Lung (tissue), 12 donors: Measurements from ENCODE around the gene CLPTM1L. TPM values are rescaled to one million over a fixed set of nuclear protein-coding genes. Genes with fewer than 3 reads are reported as not detected.

Experiments
- ATAC-seq: fragments of 200-7000 bp; cut with Tn5 transposase; one replicate; pipeline ENCODE4 v1.9.1; 2020; ENCODE audit warnings: moderate number of reproducible peaks; ENCODE audit not compliant: insufficient read depth, low FRiP score
- DNase-seq, 3 donors: peaks; one replicate each; pipeline ENCODE4 v3.0.0-alpha.2; 2013 to 2017
- H3K27ac ChIP-seq, 2 donors: one replicate each; pipeline ENCODE4 v1.5.1; 2013; ENCODE audit warnings: mild to moderate bottlenecking in 2 of 2, moderate library complexity in 2 of 2, control low read depth in 1 of 2, inconsistent platforms in 1 of 2, low read depth in 1 of 2, low read length in 1 of 2
- H3K27me3 ChIP-seq, 3 donors: one replicate each; pipeline ENCODE4 v1.5.1; 2013; ENCODE audit warnings: low read length in 2 of 3; ENCODE audit not compliant: control insufficient read depth in 3 of 3, insufficient read depth in 3 of 3
- H3K36me3 ChIP-seq, 4 donors: one replicate each; pipeline ENCODE4 v1.5.1; 2013; ENCODE audit warnings: low read length in 4 of 4, mild to moderate bottlenecking in 1 of 4, moderate library complexity in 1 of 4; ENCODE audit not compliant: control insufficient read depth in 4 of 4, insufficient read depth in 4 of 4
- H3K4me1 ChIP-seq, 5 donors: one replicate each; pipeline ENCODE4 v1.5.1; 2013; ENCODE audit warnings: low read length in 5 of 5, mild to moderate bottlenecking in 2 of 5, moderate library complexity in 1 of 5; ENCODE audit not compliant: control insufficient read depth in 5 of 5, insufficient read depth in 5 of 5
- H3K4me3 ChIP-seq: one replicate; pipeline ENCODE4 v1.5.1; 2013; ENCODE audit warnings: mild to moderate bottlenecking, control low read depth, moderate library complexity
- H3K9ac ChIP-seq, 2 donors: one replicate each; pipeline ENCODE4 v1.5.1; 2013; ENCODE audit warnings: low read length in 2 of 2, control low read depth in 1 of 2; ENCODE audit not compliant: insufficient read depth in 1 of 2
- H3K9me3 ChIP-seq, 4 donors: one replicate each; pipeline ENCODE4 v1.5.1; 2013; ENCODE audit warnings: low read length in 3 of 4, mild to moderate bottlenecking in 1 of 4, moderate library complexity in 1 of 4; ENCODE audit not compliant: control insufficient read depth in 4 of 4, insufficient read depth in 3 of 4
- WGBS, 2 donors: extraction: QIAGEN DNeasy Blood & Tissue Kit; methylation state at CpG; one replicate each; pipeline ENCODE4 v1.1.7; 2013; 5-methylcytosine and 5-hydroxymethylcytosine counted together
- polyA plus RNA-seq, 2 donors: library from polyadenylated mRNA; stranded (reverse); fragments of 200-250 nt; gene quantifications; one replicate each; pipeline ENCODE4 v1.2.1, GENCODE V29; 2013
- total RNA-seq, 2 donors: library from RNA; depleted of rRNA in 1 of 2; stranded (reverse); fragments of >200 nt in 1 of 2; gene quantifications; one replicate each; pipeline ENCODE4 v1.2.1, GENCODE V29; 2014 to 2021
- TF ChIP-seq, protein P1 (sequence below): IDR thresholded peaks from 2 replicates; pipeline ENCODE4 v1.5.1; 2012; ENCODE audit warnings: mild to moderate bottlenecking; ENCODE audit errors: control extremely low read depth, extremely low read depth
- donor health status: control.
- donor health status: control.
- donor health status: Bipolar disorder and iron deficiency.
- donor health status: healthy.
- donor health status: DM: yes; HTN: yes; CAD: no.

The CLPTM1L gene
- total and polyA plus RNA-seq, 4 donors: 79.0 to 153 (median 144) TPM

DNA sequence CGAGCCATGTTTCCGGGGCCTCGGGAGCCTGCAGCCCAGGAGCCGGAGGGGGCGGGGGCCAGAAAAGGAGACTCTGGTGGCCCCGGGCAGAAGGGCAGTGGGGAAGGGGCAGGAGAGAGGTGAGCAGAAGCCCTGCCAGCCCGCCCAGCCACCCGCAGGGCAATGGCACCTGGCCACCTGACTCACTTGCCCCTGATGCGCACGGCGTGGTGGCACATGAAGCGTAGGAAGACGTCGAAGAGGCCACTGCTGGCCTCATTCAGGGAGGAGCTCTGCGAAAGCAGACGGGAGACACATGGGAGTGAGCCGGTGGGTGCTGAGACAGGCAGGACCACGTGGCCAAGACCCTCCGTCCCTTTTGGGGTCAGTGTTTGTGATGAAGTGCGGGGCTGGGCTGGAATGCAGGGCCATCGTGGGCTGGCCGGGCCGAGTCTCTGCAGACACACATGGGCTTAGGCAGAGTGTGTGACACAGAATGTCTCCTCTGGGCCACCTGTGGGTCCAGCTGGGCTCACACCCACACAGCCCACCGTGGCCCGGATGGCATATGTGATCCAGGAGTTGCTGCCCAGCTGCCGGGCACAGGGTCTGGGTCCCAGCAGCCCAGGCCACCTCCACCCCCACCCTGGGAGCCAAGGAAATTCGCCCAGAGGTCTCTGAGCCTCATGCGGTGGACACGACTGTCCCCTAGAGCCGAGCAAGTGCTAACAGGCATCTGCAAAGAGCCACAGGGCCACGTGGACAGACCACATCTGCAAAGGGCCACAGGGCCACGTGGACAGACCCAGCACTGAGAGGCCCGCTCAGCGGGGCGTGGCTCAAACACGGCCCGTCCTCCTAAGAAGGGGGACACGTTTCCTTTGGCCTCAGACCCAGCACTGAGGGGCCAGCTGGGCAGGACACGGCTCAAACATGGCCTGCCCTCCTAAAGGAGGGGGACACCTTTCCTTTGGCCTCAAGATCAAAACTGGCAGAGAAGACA, 73.7 kb downstream of the CLPTM1L start:
- Histone ChIP-seq H3K4me3 (no peak overlapping the region), H3K27ac (no peak overlapping the region), H3K9ac (no peak overlapping the region), H3K36me3 (no peaks in the 10 kb centered on the region), H3K27me3 (no peaks in the 10 kb centered on the region), H3K4me1 (no peaks in the 10 kb centered on the region), H3K9me3 (no peaks in the 10 kb centered on the region)
- no peak for ATAC-seq
- TF ChIP-seq, protein P1, sequence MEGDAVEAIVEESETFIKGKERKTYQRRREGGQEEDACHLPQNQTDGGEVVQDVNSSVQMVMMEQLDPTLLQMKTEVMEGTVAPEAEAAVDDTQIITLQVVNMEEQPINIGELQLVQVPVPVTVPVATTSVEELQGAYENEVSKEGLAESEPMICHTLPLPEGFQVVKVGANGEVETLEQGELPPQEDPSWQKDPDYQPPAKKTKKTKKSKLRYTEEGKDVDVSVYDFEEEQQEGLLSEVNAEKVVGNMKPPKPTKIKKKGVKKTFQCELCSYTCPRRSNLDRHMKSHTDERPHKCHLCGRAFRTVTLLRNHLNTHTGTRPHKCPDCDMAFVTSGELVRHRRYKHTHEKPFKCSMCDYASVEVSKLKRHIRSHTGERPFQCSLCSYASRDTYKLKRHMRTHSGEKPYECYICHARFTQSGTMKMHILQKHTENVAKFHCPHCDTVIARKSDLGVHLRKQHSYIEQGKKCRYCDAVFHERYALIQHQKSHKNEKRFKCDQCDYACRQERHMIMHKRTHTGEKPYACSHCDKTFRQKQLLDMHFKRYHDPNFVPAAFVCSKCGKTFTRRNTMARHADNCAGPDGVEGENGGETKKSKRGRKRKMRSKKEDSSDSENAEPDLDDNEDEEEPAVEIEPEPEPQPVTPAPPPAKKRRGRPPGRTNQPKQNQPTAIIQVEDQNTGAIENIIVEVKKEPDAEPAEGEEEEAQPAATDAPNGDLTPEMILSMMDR: no peak
- 92 to 94% methylated on average over 37 to 39 of the region's 39 CpGs for WGBS, 2 donors
- DNase-seq: no peak

DNA sequence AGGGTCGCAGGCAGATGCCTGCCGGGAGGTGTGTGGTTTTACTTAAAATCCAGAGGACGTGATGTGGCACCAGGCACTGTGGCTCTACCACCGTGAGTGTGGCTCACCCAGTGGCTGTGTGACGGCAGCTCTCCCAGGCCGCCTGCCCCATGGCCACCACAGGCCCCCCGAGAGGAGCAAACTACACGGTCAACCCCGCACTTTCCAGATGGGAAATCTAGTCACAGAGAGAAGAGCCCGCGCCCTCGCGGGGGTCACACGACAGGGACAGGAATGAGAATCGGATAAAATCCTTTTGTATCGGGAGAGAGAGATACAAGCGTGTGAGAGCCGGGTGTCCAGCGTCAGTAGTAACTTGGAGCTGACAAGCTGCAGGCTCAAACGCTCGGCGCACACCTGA, 74.5 kb downstream of the CLPTM1L start:
- Histone ChIP-seq H3K36me3 (no peaks in the 10 kb centered on the region), H3K9me3 (no peaks in the 10 kb centered on the region), H3K4me3 (no peak overlapping the region), H3K4me1 (no peaks in the 10 kb centered on the region), H3K9ac (no peak overlapping the region), H3K27me3 (no peaks in the 10 kb centered on the region), H3K27ac (no peak overlapping the region)
- ATAC-seq: no peak
- DNase-seq: no peak
- TF ChIP-seq, protein P1: no peak
- 94 to 97% methylated on average over 22 of the region's 22 CpGs for WGBS, 2 donors

DNA sequence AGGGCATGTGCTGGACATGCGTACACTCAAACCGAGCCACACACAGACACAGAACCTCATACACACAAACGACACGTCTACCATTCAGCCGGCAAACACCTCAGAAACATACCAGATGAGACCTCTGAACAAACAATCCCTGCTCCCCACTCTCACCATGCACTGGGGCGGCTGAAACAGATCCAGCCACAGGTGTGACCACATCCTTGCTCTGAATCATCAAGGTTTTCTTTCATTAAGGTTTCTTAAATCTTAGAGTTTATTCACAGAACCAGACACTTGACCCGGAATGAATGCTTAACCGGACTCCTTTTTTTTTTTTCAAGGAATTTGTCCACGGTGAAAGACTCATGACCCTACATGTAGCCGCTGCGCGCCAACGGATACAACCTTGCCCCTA, 76.2 kb downstream of the CLPTM1L start:
- DNase-seq: no peak
- Histone ChIP-seq H3K4me1 (no peaks in the 10 kb centered on the region), H3K4me3 (no peak overlapping the region), H3K27ac (no peak overlapping the region), H3K27me3 (no peaks in the 10 kb centered on the region), H3K9ac (no peak overlapping the region), H3K9me3 (no peaks in the 10 kb centered on the region), H3K36me3 (no peaks in the 10 kb centered on the region)
- 84 to 91% methylated on average over 13 of the region's 13 CpGs for WGBS, 2 donors
- TF ChIP-seq, protein P1: no peak
- ATAC-seq: no peak
